ENCODE data around the gene NOD2. TPM values are rescaled to one million over a fixed set of nuclear protein-coding genes. Genes with fewer than 3 reads are reported as not detected.

NOD2 gene
- total and polyA plus RNA-seq, 2 of the 13 experiments (the other 11 are each of a cell fraction or from before 2014, with no cell fraction given): 0.27 to 0.81 TPM

GRCh38 chr16:50665128-50665878 is 28.1 kb upstream of the NOD2 start (continued):
- no peak for TF ChIP-seq HMGA1 (CRISPR knock-in tag; conservative IDR thresholded peaks at IDR 0.05)
- no peak for TF ChIP-seq ZNF644 (CRISPR knock-in tag; IDR thresholded peaks at IDR 0.05; ENCODE audit: low read depth)
- peak; percentile 25 for TF ChIP-seq XRCC5 (optimal IDR thresholded peaks at IDR 0.05; ENCODE audit: low read length)
- TF ChIP-seq ZC3H13 (CRISPR knock-in tag; IDR thresholded peaks at IDR 0.05): no peak
- TF ChIP-seq, protein P1, sequence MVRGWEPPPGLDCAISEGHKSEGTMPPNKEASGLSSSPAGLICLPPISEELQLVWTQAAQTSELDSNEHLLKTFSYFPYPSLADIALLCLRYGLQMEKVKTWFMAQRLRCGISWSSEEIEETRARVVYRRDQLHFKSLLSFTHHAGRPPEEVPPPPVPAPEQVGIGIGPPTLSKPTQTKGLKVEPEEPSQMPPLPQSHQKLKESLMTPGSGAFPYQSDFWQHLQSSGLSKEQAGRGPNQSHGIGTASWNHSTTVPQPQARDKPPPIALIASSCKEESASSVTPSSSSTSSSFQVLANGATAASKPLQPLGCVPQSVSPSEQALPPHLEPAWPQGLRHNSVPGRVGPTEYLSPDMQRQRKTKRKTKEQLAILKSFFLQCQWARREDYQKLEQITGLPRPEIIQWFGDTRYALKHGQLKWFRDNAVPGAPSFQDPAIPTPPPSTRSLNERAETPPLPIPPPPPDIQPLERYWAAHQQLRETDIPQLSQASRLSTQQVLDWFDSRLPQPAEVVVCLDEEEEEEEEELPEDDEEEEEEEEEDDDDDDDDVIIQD (CRISPR knock-in tag; IDR thresholded peaks at IDR 0.05; ENCODE audit: low read depth): no peak
- TF ChIP-seq TRIM24 (CRISPR knock-in tag; IDR thresholded peaks at IDR 0.05): no peak
- TF ChIP-seq PBX2 (CRISPR knock-in tag; IDR thresholded peaks at IDR 0.05): no peak
- TF ChIP-seq KLF12 (CRISPR knock-in tag; IDR thresholded peaks at IDR 0.05; ENCODE audit: borderline replicate concordance): peak; percentile 10; the same call in 1 of the 2 replicates
- TF ChIP-seq, protein P2, sequence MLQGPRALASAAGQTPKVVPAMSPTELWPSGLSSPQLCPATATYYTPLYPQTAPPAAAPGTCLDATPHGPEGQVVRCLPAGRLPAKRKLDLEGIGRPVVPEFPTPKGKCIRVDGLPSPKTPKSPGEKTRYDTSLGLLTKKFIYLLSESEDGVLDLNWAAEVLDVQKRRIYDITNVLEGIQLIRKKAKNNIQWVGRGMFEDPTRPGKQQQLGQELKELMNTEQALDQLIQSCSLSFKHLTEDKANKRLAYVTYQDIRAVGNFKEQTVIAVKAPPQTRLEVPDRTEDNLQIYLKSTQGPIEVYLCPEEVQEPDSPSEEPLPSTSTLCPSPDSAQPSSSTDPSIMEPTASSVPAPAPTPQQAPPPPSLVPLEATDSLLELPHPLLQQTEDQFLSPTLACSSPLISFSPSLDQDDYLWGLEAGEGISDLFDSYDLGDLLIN (CRISPR knock-in tag; IDR thresholded peaks at IDR 0.05; ENCODE audit: borderline replicate concordance): no peak
- no peak for TF ChIP-seq ZKSCAN8 (CRISPR knock-in tag; IDR thresholded peaks at IDR 0.05; ENCODE audit: borderline replicate concordance)
- no peak for TF ChIP-seq ZBTB25 (CRISPR knock-in tag; IDR thresholded peaks at IDR 0.05)
- TF ChIP-seq KAT8 (CRISPR knock-in tag; IDR thresholded peaks at IDR 0.05): 0 out of 2 replicates have a peak, but pooled peaks have one; percentile 25
- TF ChIP-seq KDM2A (CRISPR knock-in tag; IDR thresholded peaks at IDR 0.05; ENCODE audit: borderline replicate concordance, low read depth): peak; percentile 90
- 0 out of 2 replicates have a peak, but pooled peaks have one; percentile 67 for TF ChIP-seq GZF1 (CRISPR knock-in tag; IDR thresholded peaks at IDR 0.05)
- no peak for TF ChIP-seq PBX3 (CRISPR knock-in tag; IDR thresholded peaks at IDR 0.05; ENCODE audit: borderline replicate concordance)
- no peak for TF ChIP-seq FIP1L1 (IDR thresholded peaks at IDR 0.05; ENCODE audit: borderline replicate concordance, insufficient read depth, low read depth, low read length)
- no peak for TF ChIP-seq KLF15 (CRISPR knock-in tag; IDR thresholded peaks at IDR 0.05; ENCODE audit: borderline replicate concordance)
- TF ChIP-seq ZNF879 (CRISPR knock-in tag; IDR thresholded peaks at IDR 0.05): no peak
- TF ChIP-seq ERF (CRISPR knock-in tag; IDR thresholded peaks at IDR 0.05): no peak
- no peak for TF ChIP-seq ZSCAN30 (CRISPR knock-in tag; IDR thresholded peaks at IDR 0.05)
- TF ChIP-seq SRSF1 (optimal IDR thresholded peaks at IDR 0.05; ENCODE audit: low read depth, low read length): peak; percentile 56
- no peak for TF ChIP-seq TIGD3 (CRISPR knock-in tag; IDR thresholded peaks at IDR 0.05; ENCODE audit: borderline replicate concordance)
- TF ChIP-seq ZNF224 (CRISPR knock-in tag; IDR thresholded peaks at IDR 0.05): no peak

All from HepG2 (cell line).